Measurements from ENCODE around the gene B3GNT7.
"Not testable (repeated sequence)": the region's sequence is repeated elsewhere in the genome, so short reads cannot be mapped to it uniquely, and the experiment has no call there.

Gene B3GNT7

DNA sequence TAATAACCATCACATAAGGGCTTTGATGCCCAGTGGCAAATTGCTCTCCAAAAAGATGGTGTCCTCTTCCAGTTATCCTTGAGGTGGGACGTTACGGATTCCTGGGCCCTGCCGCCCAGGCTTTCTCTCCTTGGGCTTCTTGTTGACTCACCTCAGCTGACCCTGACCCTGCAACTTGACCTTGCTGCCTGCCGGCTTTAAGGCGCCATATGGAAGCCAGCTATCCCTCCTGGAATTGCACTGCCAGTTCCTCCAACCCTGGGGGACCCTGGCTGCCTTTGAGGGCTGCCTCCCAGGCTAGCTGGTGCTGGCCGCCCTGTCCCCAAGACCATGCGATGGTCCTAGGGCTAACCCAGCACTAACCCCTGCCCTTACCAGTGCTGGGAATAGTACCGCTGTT lies 28.3 kb upstream of the B3GNT7 start:
- Histone ChIP-seq H3K27ac (ENCODE audit: low read depth, low read length) (no peak overlapping the region), H3K27me3 (ENCODE audit: insufficient read depth, low read length) (no peaks in the 10 kb centered on the region), H3K4me1 (ENCODE audit: control insufficient read depth, insufficient read depth, low read length, unreplicated experiment) (peaks cover 3% of the 10 kb centered on the region), H3K4me3 (ENCODE audit: low read depth, low read length) (no peak overlapping the region), H3K79me2 (ENCODE audit: control insufficient read depth, insufficient read depth, low read length, unreplicated experiment) (no peaks in the 10 kb centered on the region), H3K36me3 (ENCODE audit: insufficient read depth, low read length) (no peaks in the 10 kb centered on the region), H2AFZ (ENCODE audit: low read length, unreplicated experiment) (no peak overlapping the region)

DNA sequence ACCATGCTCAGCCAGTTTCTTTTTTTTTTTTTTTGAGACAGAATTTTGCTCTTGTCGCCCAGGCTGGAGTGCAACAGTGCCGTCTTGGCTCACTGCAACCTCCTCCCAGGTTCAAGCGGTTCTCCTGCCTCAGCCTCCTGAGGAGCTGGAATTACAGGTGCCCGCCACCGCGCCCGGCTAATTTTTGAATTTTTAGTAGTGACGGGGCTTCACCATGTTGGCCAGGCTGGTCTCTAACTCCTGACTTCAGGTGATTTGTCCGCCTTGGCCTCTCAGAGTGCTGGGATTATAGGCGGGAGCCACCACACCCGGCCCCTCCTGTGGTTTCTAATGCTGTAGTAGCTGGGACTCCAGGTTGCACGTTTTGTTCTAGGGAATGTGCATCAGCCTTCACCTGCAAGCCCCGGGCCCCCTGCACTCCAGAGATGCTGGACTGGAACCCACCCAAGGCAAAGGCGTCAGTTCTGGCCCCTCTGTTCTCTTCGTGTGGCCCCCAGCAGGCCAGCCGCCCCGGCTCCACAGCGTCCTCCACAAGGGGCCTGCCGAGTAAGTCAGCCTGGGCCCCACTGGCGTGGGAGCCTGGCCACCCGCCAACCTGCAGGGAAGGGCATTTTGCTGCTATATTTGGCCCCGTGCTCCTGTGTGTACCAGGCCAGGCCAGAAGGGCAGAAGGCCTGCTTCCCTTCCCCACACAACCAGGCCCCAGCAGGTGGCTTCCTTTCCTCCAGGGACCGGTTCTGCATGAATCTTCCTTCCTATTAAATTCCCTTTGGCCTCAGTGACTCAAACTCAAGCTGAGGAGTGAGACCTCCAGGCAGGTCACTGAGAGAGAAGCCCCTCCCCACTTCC lies 25.7 kb upstream of the B3GNT7 start:
- Histone ChIP-seq H3K4me1 (ENCODE audit: control insufficient read depth, insufficient read depth, low read length, unreplicated experiment) (peaks cover 3% of the 10 kb centered on the region), H2AFZ (ENCODE audit: low read length, unreplicated experiment) (no peak overlapping the region), H3K27me3 (ENCODE audit: insufficient read depth, low read length) (no peaks in the 10 kb centered on the region), H3K4me3 (ENCODE audit: low read depth, low read length) (no peak overlapping the region), H3K79me2 (ENCODE audit: control insufficient read depth, insufficient read depth, low read length, unreplicated experiment) (no peaks in the 10 kb centered on the region), H3K27ac (ENCODE audit: low read depth, low read length) (no peak overlapping the region), H3K36me3 (ENCODE audit: insufficient read depth, low read length) (no peaks in the 10 kb centered on the region)

DNA sequence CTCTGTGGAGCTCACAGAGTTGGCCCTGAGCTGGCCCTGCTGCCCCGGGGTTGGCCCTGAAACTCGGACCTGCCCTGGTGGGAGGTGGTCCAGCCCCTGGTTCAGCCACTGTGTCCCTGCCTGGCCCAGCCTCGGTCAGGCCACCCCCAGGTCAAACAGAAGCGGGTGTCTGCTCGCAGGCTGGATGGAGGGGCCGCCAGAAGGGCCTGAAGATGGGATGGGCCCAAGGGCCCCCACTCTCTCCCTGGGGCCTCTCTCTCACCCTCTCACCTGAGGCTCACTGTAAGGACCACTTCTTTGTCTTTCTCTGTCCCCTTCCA lies 25.1 kb upstream of the B3GNT7 start:
- Histone ChIP-seq H3K79me2 (ENCODE audit: control insufficient read depth, insufficient read depth, low read length, unreplicated experiment) (no peaks in the 10 kb centered on the region), H2AFZ (ENCODE audit: low read length, unreplicated experiment) (no peak overlapping the region), H3K27me3 (ENCODE audit: insufficient read depth, low read length) (no peaks in the 10 kb centered on the region), H3K4me1 (ENCODE audit: control insufficient read depth, insufficient read depth, low read length, unreplicated experiment) (peaks cover 2% of the 10 kb centered on the region), H3K27ac (ENCODE audit: low read depth, low read length) (no peak overlapping the region), H3K4me3 (ENCODE audit: low read depth, low read length) (no peak overlapping the region), H3K36me3 (ENCODE audit: insufficient read depth, low read length) (no peaks in the 10 kb centered on the region)

DNA sequence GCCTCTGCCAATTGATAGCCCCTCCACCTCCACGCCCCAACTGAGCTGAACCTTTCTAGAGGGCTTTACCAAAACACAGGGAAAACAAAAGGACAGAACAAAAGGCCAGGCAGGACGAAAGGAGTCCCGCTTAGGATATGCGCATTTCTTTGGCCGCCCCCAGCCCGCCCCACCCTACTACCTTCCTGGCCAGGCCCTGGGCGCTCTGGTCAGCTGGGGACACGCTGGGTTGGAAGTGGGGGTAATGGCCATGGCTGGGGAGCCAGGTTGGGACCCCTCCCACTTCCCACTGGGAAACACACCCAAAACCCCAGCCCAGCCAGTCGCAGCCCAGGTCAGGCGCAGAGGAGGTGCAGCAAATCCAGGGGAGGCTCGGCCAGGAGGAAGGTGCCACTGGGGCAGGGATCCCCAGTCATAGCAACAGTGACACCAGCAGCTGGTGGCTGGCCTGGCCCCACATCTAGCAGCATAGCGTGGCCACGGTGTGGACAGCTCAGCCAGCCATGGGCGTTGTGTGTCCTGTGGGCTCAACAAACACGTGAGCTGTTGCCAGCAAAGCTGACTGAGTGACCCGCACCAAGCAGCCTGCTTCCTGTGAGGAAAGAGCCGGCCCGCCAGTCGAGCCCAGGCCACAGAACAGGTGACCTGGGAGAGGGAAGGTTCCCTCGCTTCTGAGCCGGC lies 24.6 kb upstream of the B3GNT7 start:
- Histone ChIP-seq H3K4me3 (ENCODE audit: low read depth, low read length) (no peak overlapping the region), H3K79me2 (ENCODE audit: control insufficient read depth, insufficient read depth, low read length, unreplicated experiment) (no peaks in the 10 kb centered on the region), H2AFZ (ENCODE audit: low read length, unreplicated experiment) (no peak overlapping the region), H3K4me1 (ENCODE audit: control insufficient read depth, insufficient read depth, low read length, unreplicated experiment) (no peaks in the 10 kb centered on the region), H3K27ac (ENCODE audit: low read depth, low read length) (no peak overlapping the region), H3K27me3 (ENCODE audit: insufficient read depth, low read length) (no peaks in the 10 kb centered on the region), H3K36me3 (ENCODE audit: insufficient read depth, low read length) (no peaks in the 10 kb centered on the region)

- Histone ChIP-seq H3K79me2 (ENCODE audit: control insufficient read depth, insufficient read depth, low read length, unreplicated experiment) (no peaks in the 10 kb centered on the region), H2AFZ (ENCODE audit: low read length, unreplicated experiment) (no peak overlapping the region), H3K4me1 (ENCODE audit: control insufficient read depth, insufficient read depth, low read length, unreplicated experiment) (no peaks in the 10 kb centered on the region), H3K4me3 (ENCODE audit: low read depth, low read length) (no peak overlapping the region), H3K27ac (ENCODE audit: low read depth, low read length) (no peak overlapping the region), H3K36me3 (ENCODE audit: insufficient read depth, low read length) (no peaks in the 10 kb centered on the region), H3K27me3 (ENCODE audit: insufficient read depth, low read length) (no peaks in the 10 kb centered on the region)
Observed at GRCh38 chr2:231371430-231372054, 24.0 kb upstream of the B3GNT7 start.

GRCh38 chr2:231372326-231372725 lies 23.2 kb upstream of the B3GNT7 start:
- H3K36me3 ChIP-seq (ENCODE audit: insufficient read depth, low read length): no peaks in the 10 kb centered on the region
- H2AFZ ChIP-seq (ENCODE audit: low read length, unreplicated experiment): no peak overlapping the region
- no peak overlapping the region for H3K27ac ChIP-seq (ENCODE audit: low read depth, low read length)
- H3K4me1 ChIP-seq (ENCODE audit: control insufficient read depth, insufficient read depth, low read length, unreplicated experiment): no peaks in the 10 kb centered on the region
- no peak overlapping the region for H3K4me3 ChIP-seq (ENCODE audit: low read depth, low read length)
- H3K27me3 ChIP-seq (ENCODE audit: insufficient read depth, low read length): no peaks in the 10 kb centered on the region
- no peaks in the 10 kb centered on the region for H3K79me2 ChIP-seq (ENCODE audit: control insufficient read depth, insufficient read depth, low read length, unreplicated experiment)

GRCh38 chr2:231373184-231373583 lies 22.3 kb upstream of the B3GNT7 start:
- Histone ChIP-seq H3K27ac (ENCODE audit: low read depth, low read length) (no peak overlapping the region), H3K27me3 (ENCODE audit: insufficient read depth, low read length) (no peaks in the 10 kb centered on the region), H3K4me3 (ENCODE audit: low read depth, low read length) (no peak overlapping the region), H3K36me3 (ENCODE audit: insufficient read depth, low read length) (no peaks in the 10 kb centered on the region), H2AFZ (ENCODE audit: low read length, unreplicated experiment) (no peak overlapping the region), H3K4me1 (ENCODE audit: control insufficient read depth, insufficient read depth, low read length, unreplicated experiment) (no peaks in the 10 kb centered on the region), H3K79me2 (ENCODE audit: control insufficient read depth, insufficient read depth, low read length, unreplicated experiment) (no peaks in the 10 kb centered on the region)

GRCh38 chr2:231373786-231374349 lies 21.6 kb upstream of the B3GNT7 start:
- Histone ChIP-seq H3K4me3 (ENCODE audit: low read depth, low read length) (no peak overlapping the region), H3K27ac (ENCODE audit: low read depth, low read length) (no peak overlapping the region)

GRCh38 chr2:231374771-231375170 lies 20.7 kb upstream of the B3GNT7 start:
- H3K4me3 ChIP-seq (ENCODE audit: low read depth, low read length): no peak overlapping the region
- no peaks in the 10 kb centered on the region for H3K79me2 ChIP-seq (ENCODE audit: control insufficient read depth, insufficient read depth, low read length, unreplicated experiment)
- no peak overlapping the region for H2AFZ ChIP-seq (ENCODE audit: low read length, unreplicated experiment)
- H3K36me3 ChIP-seq (ENCODE audit: insufficient read depth, low read length): no peaks in the 10 kb centered on the region
- no peaks in the 10 kb centered on the region for H3K27me3 ChIP-seq (ENCODE audit: insufficient read depth, low read length)
- H3K4me1 ChIP-seq (ENCODE audit: control insufficient read depth, insufficient read depth, low read length, unreplicated experiment): no peaks in the 10 kb centered on the region
- H3K27ac ChIP-seq (ENCODE audit: low read depth, low read length): no peak overlapping the region

More at GRCh38 chr2:231373786-231374349, 21.6 kb upstream of the B3GNT7 start:
- H3K27me3 ChIP-seq (ENCODE audit: insufficient read depth, low read length): no peaks in the 10 kb centered on the region
- H2AFZ ChIP-seq (ENCODE audit: low read length, unreplicated experiment): no peak overlapping the region
- H3K36me3 ChIP-seq (ENCODE audit: insufficient read depth, low read length): no peaks in the 10 kb centered on the region
- H3K4me1 ChIP-seq (ENCODE audit: control insufficient read depth, insufficient read depth, low read length, unreplicated experiment): no peaks in the 10 kb centered on the region
- no peaks in the 10 kb centered on the region for H3K79me2 ChIP-seq (ENCODE audit: control insufficient read depth, insufficient read depth, low read length, unreplicated experiment)

DNA sequence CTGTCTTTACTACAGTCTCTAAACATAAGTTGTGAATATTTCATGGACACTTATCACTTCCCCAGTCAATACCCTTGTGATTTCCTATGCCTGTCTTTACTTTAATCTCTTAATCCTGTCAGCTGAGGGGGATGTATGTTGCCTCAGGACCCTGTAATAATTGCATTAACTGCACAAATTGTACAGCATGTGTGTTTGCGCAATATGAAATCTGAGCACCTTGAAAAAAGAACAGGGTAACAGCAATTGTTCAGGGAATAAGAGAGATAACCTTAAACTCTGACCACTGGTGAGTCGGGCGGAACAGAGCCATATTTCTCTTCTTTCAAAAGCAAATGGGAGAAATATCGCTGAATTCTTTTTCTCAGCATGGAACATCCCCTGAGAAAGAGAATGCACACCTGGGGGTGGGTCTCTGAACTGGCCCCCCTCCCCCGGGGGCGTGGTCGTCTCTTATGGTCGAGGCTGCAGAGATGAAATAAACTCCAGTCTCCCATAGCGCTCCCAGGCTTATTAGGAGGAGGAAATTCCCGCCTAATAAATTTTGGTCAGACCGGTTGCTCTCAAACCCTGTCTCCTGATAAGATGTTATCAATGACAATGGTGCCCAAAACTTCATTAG lies 19.4 kb upstream of the B3GNT7 start:
- not testable (repeated sequence) for H3K27me3 ChIP-seq (ENCODE audit: insufficient read depth, low read length); H3K4me3 ChIP-seq (ENCODE audit: low read depth, low read length); H3K79me2 ChIP-seq (ENCODE audit: control insufficient read depth, insufficient read depth, low read length, unreplicated experiment); H2AFZ ChIP-seq (ENCODE audit: low read length, unreplicated experiment); H3K4me1 ChIP-seq (ENCODE audit: control insufficient read depth, insufficient read depth, low read length, unreplicated experiment); H3K27ac ChIP-seq (ENCODE audit: low read depth, low read length); H3K36me3 ChIP-seq (ENCODE audit: insufficient read depth, low read length)

Measured in ACC112 (cell line).